Epithelial cell of umbilical artery (primary cell): ENCODE results near the gene MMP24. TPM values are rescaled to one million over a fixed set of nuclear protein-coding genes. Genes with fewer than 3 reads are reported as not detected.

ENCODE experiments used
- total RNA-seq: library from RNA; depleted of rRNA; stranded (reverse); fragments of >200 nt; gene quantifications from 2 replicates; pipeline ENCODE4 v1.2.3, GENCODE V29; 2014

Gene MMP24
- total RNA-seq, result 0.32 and 0.46 TPM in 2 replicates

GRCh38 chr20:35226126-35226883 lies at the start of gene MMP24:
Gene MMP24, plus strand, starts transcription at chr20:35226690. Its CDS starts 49 bp downstream, at chr20:35226739.

DNA sequence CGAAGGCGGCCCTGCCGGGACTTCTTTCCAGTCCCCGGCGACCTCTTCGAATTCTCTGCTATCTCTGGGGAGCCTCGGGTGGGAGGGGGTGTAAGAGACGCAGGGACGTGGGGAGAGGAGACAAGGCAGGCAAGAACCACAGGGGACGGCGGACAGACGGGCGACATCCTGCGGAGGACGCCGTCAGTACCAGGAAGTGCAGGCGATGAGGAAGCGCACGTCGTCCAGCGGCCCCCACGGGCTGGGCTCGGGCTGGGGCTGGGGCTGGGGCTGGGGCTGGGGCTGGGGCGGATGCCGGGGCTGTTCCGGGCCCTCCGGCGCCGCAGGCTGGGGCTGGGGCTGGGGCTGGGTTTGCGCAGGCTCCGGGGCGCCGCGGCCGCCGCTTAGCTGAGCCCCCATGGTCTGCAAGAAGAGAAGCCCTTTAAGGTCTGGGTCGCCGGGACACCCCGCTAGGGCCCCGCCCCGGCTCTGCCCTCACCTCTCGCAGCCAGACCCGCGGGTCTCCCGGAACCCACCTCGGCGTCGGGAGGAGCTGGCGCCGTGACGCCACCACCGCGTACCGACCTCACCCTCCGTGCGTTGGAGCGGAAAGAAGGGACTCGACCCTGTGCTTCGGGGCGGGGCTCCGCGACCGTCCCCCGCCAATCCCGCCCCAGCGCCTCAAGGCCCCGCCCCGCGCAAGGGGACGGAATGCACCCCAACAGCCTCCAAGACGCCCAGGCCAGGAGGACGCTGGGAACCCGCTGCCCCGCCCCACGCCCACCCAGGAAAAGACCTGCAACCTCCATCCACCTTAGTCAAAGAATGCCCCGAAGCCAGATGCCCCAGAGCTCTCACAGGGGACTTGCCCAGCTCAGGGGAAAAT lies 51.3 kb downstream of the MMP24 start, which contains the start of gene MMP24OS:
Gene MMP24OS, minus strand, starts transcription at position 592 of the 865 bp plus-strand sequence. Its CDS starts 193 bp downstream, at position 399.

DNA sequence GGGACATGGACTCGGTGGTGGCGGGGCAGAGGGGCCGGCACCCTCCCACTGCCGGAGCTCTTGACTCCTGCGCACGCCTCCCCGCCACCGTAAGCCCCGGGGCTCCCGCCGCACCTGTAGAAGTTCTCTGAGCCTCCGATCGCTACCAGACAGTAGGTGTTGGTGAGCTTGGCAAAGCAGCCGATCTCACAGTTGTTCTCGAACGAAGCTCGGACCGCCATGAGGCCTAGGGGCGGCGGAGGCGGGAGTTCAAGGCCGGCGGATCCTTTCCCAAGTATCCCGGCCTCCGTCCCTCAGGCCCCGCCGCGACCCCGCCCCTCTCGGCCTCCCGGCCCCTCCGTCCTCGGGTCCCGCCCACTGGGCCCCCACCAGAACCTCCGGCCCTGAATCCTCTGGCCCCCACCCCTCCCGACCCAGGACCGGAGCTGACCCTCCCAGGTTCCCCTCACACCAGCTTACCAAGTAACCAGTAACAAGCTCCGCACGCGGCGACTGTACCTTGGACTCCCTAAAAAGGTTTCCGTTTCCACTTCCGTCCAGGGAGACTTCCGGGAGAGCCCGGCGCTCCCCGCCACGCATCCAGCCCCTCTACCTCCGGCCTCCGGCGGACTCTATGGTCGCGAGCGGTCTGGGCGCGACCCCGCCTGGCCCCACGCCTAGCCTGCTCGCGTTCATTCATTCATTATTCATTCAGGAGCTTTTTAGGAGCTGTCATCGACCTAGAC lies 57.9 kb downstream of the MMP24 start, which contains the start of gene EIF6:
Gene EIF6, minus strand, starts transcription at position 506 of the 725 bp plus-strand sequence. Its CDS starts 285 bp downstream, at position 221.

GRCh38 chr20:35291654-35292503 lies 65.4 kb downstream of the MMP24 start, which contains the start of gene FAM83C:
Gene FAM83C, minus strand, starts transcription at chr20:35292425. Its CDS starts 121 bp downstream, at chr20:35292304.

Other genes with a start within 250 kb of the MMP24 start
- gene TRPC4AP, start 133.9 kb upstream of the MMP24 start, total RNA-seq, result 65.5 and 67.2 TPM in 2 replicates
- gene EDEM2, start 79.4 kb upstream of the MMP24 start, total RNA-seq, result 41.9 and 80.4 TPM in 2 replicates
- 332 and 610 TPM in 2 replicates for gene PROCR, start 54.6 kb upstream of the MMP24 start, total RNA-seq
- 4.9 and 9.4 TPM in 2 replicates for gene MMP24OS, start 51.4 kb downstream of the MMP24 start, total RNA-seq
- 142 and 222 TPM in 2 replicates for gene EIF6, start 58.1 kb downstream of the MMP24 start, total RNA-seq
- not detected in 2 replicates for gene FAM83C, start 65.7 kb downstream of the MMP24 start, total RNA-seq
- gene UQCC1, start 185.3 kb downstream of the MMP24 start, total RNA-seq, result 16.6 and 22.0 TPM in 2 replicates
- 0.46 TPM in 1 of 2 replicates, not detected in the other for gene GDF5, start 211.5 kb downstream of the MMP24 start, total RNA-seq
- gene CEP250, start 228.9 kb downstream of the MMP24 start, total RNA-seq, result 14.0 and 39.8 TPM in 2 replicates